K562 (cell line): ENCODE results near the gene CALML6.

Source experiments
- HOMEZ ChIP-seq: fragments of 250-450 bp; sonication (Bioruptor Pico); IDR thresholded peaks from 2 replicates; pipeline ENCODE4 v1.4.0; 2020; ENCODE audit warnings: mild to moderate bottlenecking, moderate library complexity
- POLR2AphosphoS5 ChIP-seq: IDR thresholded peaks from 2 replicates; pipeline ENCODE4 v1.6.1; 2011; ENCODE audit warnings: mild to moderate bottlenecking, low read depth, low read length, moderate library complexity; ENCODE audit not compliant: control insufficient read depth, insufficient read depth
- PYGO2 ChIP-seq: fragments of 450-650 bp; IDR thresholded peaks from 2 replicates; pipeline ENCODE4 v1.6.1; 2016; ENCODE audit warnings: mild to moderate bottlenecking, missing genetic modification characterization, moderate library complexity, missing compliant biosample characterization
- SAFB2 ChIP-seq: fragments of 200-400 bp; formaldehyde crosslinking; IDR thresholded peaks from 2 replicates; pipeline ENCODE4 v1.6.1; 2018; ENCODE audit warnings: borderline replicate concordance, low read length, low read depth, moderate library complexity; ENCODE audit not compliant: severe bottlenecking
- TARDBP ChIP-seq: fragments of 450-650 bp; IDR thresholded peaks from 2 replicates; pipeline ENCODE4 v1.6.1; 2016
- ZBTB49 ChIP-seq: sonication (generic); formaldehyde crosslinking; IDR thresholded peaks from 2 replicates; pipeline ENCODE4 v1.8.0; 2022; ENCODE audit warnings: missing genetic modification reagents, mild to moderate bottlenecking, borderline replicate concordance
- ZNF140 ChIP-seq: fragments of 250-450 bp; sonication (Bioruptor Pico); IDR thresholded peaks from 2 replicates; pipeline ENCODE4 v1.8.0; 2021; ENCODE audit warnings: moderate library complexity, mild to moderate bottlenecking, inconsistent platforms
- ZNF274 ChIP-seq: IDR thresholded peaks from 2 replicates; pipeline ENCODE4 v1.6.1; 2011; ENCODE audit warnings: low read depth, mild to moderate bottlenecking, low read length, moderate library complexity, borderline replicate concordance
- TF ChIP-seq, protein P1 (sequence below): sonication (generic); formaldehyde crosslinking; IDR thresholded peaks from 2 replicates; pipeline ENCODE4 v1.8.0; 2022; ENCODE audit warnings: mild to moderate bottlenecking, missing genetic modification reagents, borderline replicate concordance
- TF ChIP-seq, protein P2 (sequence below): IDR thresholded peaks from 2 replicates; pipeline ENCODE4 v1.6.1; 2016; ENCODE audit warnings: missing genetic modification characterization, missing compliant biosample characterization

GRCh38 chr1:1945782-1946393 lies 30.8 kb downstream of the CALML6 start:
- no peak for TF ChIP-seq PYGO2 (tag)
- TF ChIP-seq ZBTB49 (CRISPR knock-in tag), result no peak
- no peak for TF ChIP-seq TARDBP
- no peak for TF ChIP-seq ZNF140 (CRISPR knock-in tag)
- TF ChIP-seq, protein P1, sequence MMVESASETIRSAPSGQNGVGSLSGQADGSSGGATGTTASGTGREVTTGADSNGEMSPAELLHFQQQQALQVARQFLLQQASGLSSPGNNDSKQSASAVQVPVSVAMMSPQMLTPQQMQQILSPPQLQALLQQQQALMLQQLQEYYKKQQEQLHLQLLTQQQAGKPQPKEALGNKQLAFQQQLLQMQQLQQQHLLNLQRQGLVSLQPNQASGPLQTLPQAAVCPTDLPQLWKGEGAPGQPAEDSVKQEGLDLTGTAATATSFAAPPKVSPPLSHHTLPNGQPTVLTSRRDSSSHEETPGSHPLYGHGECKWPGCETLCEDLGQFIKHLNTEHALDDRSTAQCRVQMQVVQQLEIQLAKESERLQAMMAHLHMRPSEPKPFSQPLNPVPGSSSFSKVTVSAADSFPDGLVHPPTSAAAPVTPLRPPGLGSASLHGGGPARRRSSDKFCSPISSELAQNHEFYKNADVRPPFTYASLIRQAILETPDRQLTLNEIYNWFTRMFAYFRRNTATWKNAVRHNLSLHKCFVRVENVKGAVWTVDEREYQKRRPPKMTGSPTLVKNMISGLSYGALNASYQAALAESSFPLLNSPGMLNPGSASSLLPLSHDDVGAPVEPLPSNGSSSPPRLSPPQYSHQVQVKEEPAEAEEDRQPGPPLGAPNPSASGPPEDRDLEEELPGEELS, result no peak
- TF ChIP-seq ZNF274, result no peak
- no peak for TF ChIP-seq POLR2AphosphoS5
- TF ChIP-seq HOMEZ (CRISPR knock-in tag), result no peak
- TF ChIP-seq SAFB2, result no peak
- TF ChIP-seq, protein P2, sequence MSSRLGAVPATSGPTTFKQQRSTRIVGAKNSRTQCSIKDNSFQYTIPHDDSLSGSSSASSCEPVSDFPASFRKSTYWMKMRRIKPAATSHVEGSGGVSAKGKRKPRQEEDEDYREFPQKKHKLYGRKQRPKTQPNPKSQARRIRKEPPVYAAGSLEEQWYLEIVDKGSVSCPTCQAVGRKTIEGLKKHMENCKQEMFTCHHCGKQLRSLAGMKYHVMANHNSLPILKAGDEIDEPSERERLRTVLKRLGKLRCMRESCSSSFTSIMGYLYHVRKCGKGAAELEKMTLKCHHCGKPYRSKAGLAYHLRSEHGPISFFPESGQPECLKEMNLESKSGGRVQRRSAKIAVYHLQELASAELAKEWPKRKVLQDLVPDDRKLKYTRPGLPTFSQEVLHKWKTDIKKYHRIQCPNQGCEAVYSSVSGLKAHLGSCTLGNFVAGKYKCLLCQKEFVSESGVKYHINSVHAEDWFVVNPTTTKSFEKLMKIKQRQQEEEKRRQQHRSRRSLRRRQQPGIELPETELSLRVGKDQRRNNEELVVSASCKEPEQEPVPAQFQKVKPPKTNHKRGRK (tag), result no peak
